CD14-positive monocyte (primary cell): Measurements from ENCODE around the gene QPCT. TPM values are rescaled to one million over a fixed set of nuclear protein-coding genes. Genes with fewer than 3 reads are reported as not detected.

ENCODE experiments used
- DNase-seq, 3 donors: peaks; one replicate each; pipeline ENCODE4 v3.0.0-alpha.2; 2011 to 2022
- H2AFZ ChIP-seq: 2 replicates; pipeline ENCODE4 v1.6.0; 2012; ENCODE audit warnings: mild to moderate bottlenecking, low read depth, low read length, inconsistent platforms; ENCODE audit not compliant: insufficient read depth, poor library complexity, severe bottlenecking
- H3K27ac ChIP-seq, 2 donors: 1 replicate in 1 of 2; 2 replicates in 1 of 2; pipeline ENCODE4 v1.5.1; 2012 to 2013; ENCODE audit warnings: low read length in 2 of 2, control low read depth in 1 of 2, inconsistent platforms in 1 of 2, low read depth in 1 of 2, mild to moderate bottlenecking in 1 of 2
- H3K27me3 ChIP-seq, 2 donors: one replicate each; pipeline versions ENCODE4 v1.6.0 to v1.6.1; 2011 to 2013; ENCODE audit warnings: low read length in 2 of 2; ENCODE audit not compliant: control insufficient read depth in 2 of 2, insufficient read depth in 2 of 2
- H3K36me3 ChIP-seq, 2 donors: replicated peaks in 1 of 2; 1 replicate in 1 of 2; 2 replicates in 1 of 2; pipeline versions ENCODE4 v1.5.1 to v1.6.1; 2012 to 2013; ENCODE audit warnings: low read length in 2 of 2, control low read depth in 1 of 2, inconsistent platforms in 1 of 2, mild to moderate bottlenecking in 1 of 2; ENCODE audit not compliant: insufficient read depth in 2 of 2, control insufficient read depth in 1 of 2
- H3K4me1 ChIP-seq, 2 donors: 1 replicate in 1 of 2; 2 replicates in 1 of 2; pipeline versions ENCODE4 v1.5.1 to v1.6.1; 2012 to 2013; ENCODE audit warnings: low read length in 2 of 2, control low read depth in 1 of 2, inconsistent platforms in 1 of 2, mild to moderate bottlenecking in 1 of 2, moderate library complexity in 1 of 2; ENCODE audit not compliant: insufficient read depth in 2 of 2, control insufficient read depth in 1 of 2
- H3K4me2 ChIP-seq: replicated peaks from 2 replicates; pipeline ENCODE3; 2012; ENCODE audit warnings: low read length, moderate library complexity, mild to moderate bottlenecking; ENCODE audit not compliant: poor library complexity, severe bottlenecking; ENCODE audit errors: extremely low read depth
- H3K4me3 ChIP-seq, 3 experiments: fragments of 200-600 bp in 1 of 3; sonication (generic) in 1 of 3; replicated peaks in 1 of 3; 1 replicate in 2 of 3; 2 replicates in 1 of 3; pipeline ENCODE4 v1.5.1; 2011 to 2013; ENCODE audit warnings: low read length in 3 of 3, mild to moderate bottlenecking in 3 of 3, control low read depth in 2 of 3, low read depth in 2 of 3, inconsistent platforms in 1 of 3, moderate library complexity in 1 of 3
- H3K79me2 ChIP-seq: 2 replicates; pipeline ENCODE4 v1.6.0; 2012; ENCODE audit warnings: mild to moderate bottlenecking, control low read depth, inconsistent platforms, low read length, moderate library complexity; ENCODE audit not compliant: insufficient read depth
- H3K9ac ChIP-seq: 2 replicates; pipeline ENCODE4 v1.6.0; 2017; ENCODE audit warnings: low read length, mild to moderate bottlenecking; ENCODE audit not compliant: insufficient read depth, poor library complexity, severe bottlenecking
- H3K9me3 ChIP-seq, 2 donors: replicated peaks in 1 of 2; 1 replicate in 1 of 2; 2 replicates in 1 of 2; pipeline versions ENCODE4 v1.5.1 to v1.6.1; 2012 to 2013; ENCODE audit warnings: low read length in 2 of 2, control low read depth in 1 of 2; ENCODE audit not compliant: control insufficient read depth in 1 of 2, insufficient read depth in 1 of 2
- H4K20me1 ChIP-seq: 2 replicates; pipeline ENCODE4 v1.6.0; 2012; ENCODE audit warnings: mild to moderate bottlenecking, low read length, control low read depth, moderate library complexity; ENCODE audit not compliant: insufficient read depth
- H3K27ac Mint-ChIP-seq, 7 donors: one replicate each; pipeline ENCODE4 v1.8.0; 2020; ENCODE audit warnings: mild to moderate bottlenecking in 7 of 7, mixed read lengths in 7 of 7, moderate library complexity in 6 of 7, inconsistent platforms in 2 of 7
- H3K27me3 Mint-ChIP-seq, 3 donors: one replicate each; pipeline ENCODE4 v1.8.0; 2021 to 2022; ENCODE audit warnings: low read depth in 3 of 3, mild to moderate bottlenecking in 3 of 3, mixed read lengths in 3 of 3, moderate library complexity in 3 of 3, inconsistent platforms in 1 of 3
- H3K36me3 Mint-ChIP-seq, 2 donors: one replicate each; pipeline ENCODE4 v1.8.0; 2020; ENCODE audit warnings: mixed read lengths in 2 of 2, inconsistent platforms in 1 of 2, mild to moderate bottlenecking in 1 of 2
- H3K4me1 Mint-ChIP-seq: one replicate; pipeline ENCODE4 v1.8.0; 2020; ENCODE audit warnings: mild to moderate bottlenecking, mixed read lengths
- H3K4me3 Mint-ChIP-seq, 2 donors: one replicate each; pipeline ENCODE4 v1.8.0; 2020; ENCODE audit warnings: mild to moderate bottlenecking in 2 of 2, mixed read lengths in 2 of 2, moderate library complexity in 1 of 2
- H3K9me3 Mint-ChIP-seq, 7 donors: one replicate each; pipeline ENCODE4 v1.8.0; 2020 to 2022; ENCODE audit warnings: mixed read lengths in 7 of 7, mild to moderate bottlenecking in 6 of 7, moderate library complexity in 6 of 7, inconsistent platforms in 2 of 7
- WGBS: methylation state at CpG from one replicate; pipeline ENCODE4 v1.1.5; 2013; ENCODE audit warnings: missing lambda C conversion rate; ENCODE audit not compliant: insufficient coverage; 5-methylcytosine and 5-hydroxymethylcytosine counted together
- intact Hi-C, 2 donors: fragments of 100-400 bp; cut with micrococcal nuclease; formaldehyde crosslinking; loops; one replicate each; pipeline versions ENCODE4 v1.15.0 to v1.15.1; 2023
- polyA plus RNA-seq, 3 donors: library from polyadenylated mRNA; depleted of rRNA in 1 of 3; unstranded in 2 of 3; stranded (reverse) in 1 of 3; fragments of 300-500 nt in 2 of 3; fragments of >200 nt in 1 of 3; fragmentation: Illumina TruSeq in 2 of 3; gene quantifications; 1 replicate in 2 of 3; 2 replicates in 1 of 3; pipeline ENCODE4 v1.2.3, GENCODE V29; 2012 to 2021
- TF ChIP-seq, protein P1 (sequence below): fragments of 200-600 bp; IDR thresholded peaks from one replicate; pipeline ENCODE4 v1.8.0; 2022; ENCODE audit warnings: antibody characterized with exemption, mild to moderate bottlenecking

QPCT gene
- polyA plus RNA-seq, 3 donors: 54.7 to 302 (median 272) TPM

DNA sequence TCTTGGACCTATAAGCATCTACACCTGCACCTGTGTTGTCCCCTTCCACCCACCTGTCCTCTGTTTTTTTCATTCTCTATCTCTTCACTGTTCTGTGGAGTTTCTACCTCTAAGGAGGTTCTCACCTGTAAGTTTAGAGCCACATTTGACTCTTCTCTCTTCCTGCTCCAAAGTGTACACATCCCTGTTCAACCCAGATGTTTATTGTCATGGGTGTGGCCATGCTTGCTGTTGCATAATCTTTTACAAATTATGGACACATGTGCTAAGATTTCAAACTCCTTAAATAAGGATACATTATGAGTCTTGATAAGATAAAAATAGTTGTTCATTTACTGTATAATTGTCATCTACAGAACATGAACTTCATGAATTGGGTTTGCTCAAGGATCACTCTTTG lies 27.6 kb downstream of the QPCT start:
- H2AFZ ChIP-seq: no peak overlapping the region
- peaks cover 72 to 87% of the 10 kb centered on the region in 2 donors for H3K36me3 ChIP-seq
- H3K79me2 ChIP-seq: no peaks in the 10 kb centered on the region
- no peak overlapping the region for H3K27ac Mint-ChIP-seq
- no peak overlapping the region for H3K4me3 ChIP-seq
- no peak overlapping the region for H3K4me3 Mint-ChIP-seq
- H3K9me3 ChIP-seq: no peaks in the 10 kb centered on the region
- H4K20me1 ChIP-seq: peaks cover 8% of the 10 kb centered on the region
- TF ChIP-seq, protein P1, sequence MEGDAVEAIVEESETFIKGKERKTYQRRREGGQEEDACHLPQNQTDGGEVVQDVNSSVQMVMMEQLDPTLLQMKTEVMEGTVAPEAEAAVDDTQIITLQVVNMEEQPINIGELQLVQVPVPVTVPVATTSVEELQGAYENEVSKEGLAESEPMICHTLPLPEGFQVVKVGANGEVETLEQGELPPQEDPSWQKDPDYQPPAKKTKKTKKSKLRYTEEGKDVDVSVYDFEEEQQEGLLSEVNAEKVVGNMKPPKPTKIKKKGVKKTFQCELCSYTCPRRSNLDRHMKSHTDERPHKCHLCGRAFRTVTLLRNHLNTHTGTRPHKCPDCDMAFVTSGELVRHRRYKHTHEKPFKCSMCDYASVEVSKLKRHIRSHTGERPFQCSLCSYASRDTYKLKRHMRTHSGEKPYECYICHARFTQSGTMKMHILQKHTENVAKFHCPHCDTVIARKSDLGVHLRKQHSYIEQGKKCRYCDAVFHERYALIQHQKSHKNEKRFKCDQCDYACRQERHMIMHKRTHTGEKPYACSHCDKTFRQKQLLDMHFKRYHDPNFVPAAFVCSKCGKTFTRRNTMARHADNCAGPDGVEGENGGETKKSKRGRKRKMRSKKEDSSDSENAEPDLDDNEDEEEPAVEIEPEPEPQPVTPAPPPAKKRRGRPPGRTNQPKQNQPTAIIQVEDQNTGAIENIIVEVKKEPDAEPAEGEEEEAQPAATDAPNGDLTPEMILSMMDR: no peak
- H3K27me3 ChIP-seq: no peaks in the 10 kb centered on the region
- no peak overlapping the region for H3K4me2 ChIP-seq
- H3K9ac ChIP-seq: no peak overlapping the region
- H3K4me1 ChIP-seq: no peaks in the 10 kb centered on the region
- DNase-seq: no peak
- H3K27me3 Mint-ChIP-seq: peaks cover 0 to 1% (median 1%) of the 10 kb centered on the region in 3 donors
- H3K27ac ChIP-seq: no peak overlapping the region
- intact Hi-C loops: no loop called here
- H3K4me1 Mint-ChIP-seq: peaks cover 17% of the 10 kb centered on the region
- H3K9me3 Mint-ChIP-seq: no peaks in the 10 kb centered on the region
- peaks cover 66 to 72% of the 10 kb centered on the region in 2 donors for H3K36me3 Mint-ChIP-seq

DNA sequence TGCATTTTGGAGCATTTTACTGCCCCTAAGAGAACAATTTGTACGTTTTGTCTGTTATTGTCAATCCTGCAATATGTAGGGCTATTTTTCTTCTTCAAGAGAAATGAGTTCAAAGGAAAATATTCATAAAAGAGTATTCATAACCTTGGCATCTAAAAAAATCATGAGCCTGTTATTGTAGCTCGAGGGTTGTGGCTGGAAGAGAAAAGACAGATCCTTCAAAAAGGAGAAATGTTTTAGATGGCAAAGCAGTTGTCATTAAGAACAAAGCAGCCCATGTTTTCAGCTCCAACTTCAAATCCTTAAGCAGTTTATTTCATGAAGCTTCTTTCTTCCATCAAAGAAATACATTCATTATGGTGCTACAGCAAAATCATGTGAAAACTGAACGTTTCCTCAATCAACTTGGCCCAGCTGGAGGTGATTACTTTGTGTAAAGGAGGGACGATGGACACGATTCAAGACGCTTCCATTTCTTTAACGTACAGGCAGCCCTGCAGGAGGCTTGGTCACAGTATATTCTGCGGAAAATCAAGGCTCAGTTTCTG lies 31.4 kb downstream of the QPCT start:
- H3K79me2 ChIP-seq: no peaks in the 10 kb centered on the region
- H3K27me3 Mint-ChIP-seq: peaks cover 0 to 1% (median 0%) of the 10 kb centered on the region in 3 donors
- H2AFZ ChIP-seq: no peak overlapping the region
- TF ChIP-seq, protein P1: no peak
- peaks cover 38 to 49% of the 10 kb centered on the region in 2 donors for H3K36me3 ChIP-seq
- H3K4me1 ChIP-seq: no peaks in the 10 kb centered on the region
- 98% methylated on average over 5 of the region's 8 CpGs for WGBS
- H3K4me1 Mint-ChIP-seq: peaks cover 21% of the 10 kb centered on the region
- H3K4me3 ChIP-seq: no peak overlapping the region
- no peak overlapping the region for H3K4me2 ChIP-seq
- peaks cover 37 to 42% of the 10 kb centered on the region in 2 donors for H3K36me3 Mint-ChIP-seq
- no peaks in the 10 kb centered on the region for H3K27me3 ChIP-seq
- H3K9me3 ChIP-seq: no peaks in the 10 kb centered on the region
- H4K20me1 ChIP-seq: peaks cover 3% of the 10 kb centered on the region
- intact Hi-C loops: no loop called here
- no peak overlapping the region for H3K9ac ChIP-seq
- H3K27ac Mint-ChIP-seq: no peak overlapping the region
- H3K9me3 Mint-ChIP-seq: no peaks in the 10 kb centered on the region
- H3K4me3 Mint-ChIP-seq: no peak overlapping the region
- no peak overlapping the region for H3K27ac ChIP-seq
- no peak for DNase-seq
